ENCODE results near the gene FKBP15. TPM values are rescaled to one million over a fixed set of nuclear protein-coding genes. Genes with fewer than 3 reads are reported as not detected.

FKBP15 gene
- total and polyA plus RNA-seq, 12 donors, result 14.1 to 38.1 (median 28.3) TPM

- intact Hi-C loops (cut with DNase I), result no loop called here
- no peaks in the 10 kb centered on the region for H3K36me3 ChIP-seq (replicated peaks in 1 of 2)
- no peak overlapping the region for H3K4me3 ChIP-seq
- no peaks in the 10 kb centered on the region for H3K9me3 ChIP-seq (replicated peaks in 1 of 3)
- H3K27ac ChIP-seq, result no peak overlapping the region
- H3K27me3 ChIP-seq, result no peaks in the 10 kb centered on the region
- peaks cover 0 to 11% of the 10 kb centered on the region in 2 donors for H3K4me1 ChIP-seq (replicated peaks in 1 of 2)
- no peak for TF ChIP-seq POLR2A (IDR thresholded peaks at IDR 0.05)
- no peak for TF ChIP-seq CTCF (IDR thresholded peaks at IDR 0.05)
- DNase-seq, result no peak
These were observed 26.6 kb upstream of the FKBP15 start for GRCh38 chr9:113247640-113248039.

DNA sequence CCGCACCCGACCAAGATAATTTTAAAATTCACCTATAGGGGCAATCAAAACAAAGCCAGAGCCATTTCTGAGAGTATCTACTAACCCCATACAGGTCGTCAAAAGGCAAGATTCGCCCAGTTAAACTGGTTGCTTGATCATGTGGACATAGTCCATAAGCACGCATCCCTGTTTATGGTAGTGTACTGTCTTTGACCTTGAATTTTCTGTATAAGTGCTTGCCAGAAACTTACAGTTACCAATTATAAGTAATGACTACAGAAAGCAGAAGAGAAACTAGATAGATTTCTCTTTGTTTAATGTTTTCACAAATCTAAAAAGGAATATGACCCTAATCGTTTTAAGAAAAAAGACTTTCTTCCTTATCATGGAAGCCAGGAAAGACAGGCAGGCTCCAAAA is 25.9 kb upstream of the FKBP15 start:
- H3K4me3 ChIP-seq, result no peak overlapping the region
- no peaks in the 10 kb centered on the region for H3K36me3 ChIP-seq (replicated peaks in 1 of 2)
- 79 to 90% (median 84%) methylated on average over 6 of the region's 6 CpGs for WGBS, 4 donors
- no peaks in the 10 kb centered on the region for H3K27me3 ChIP-seq
- no peak for DNase-seq
- H3K4me1 ChIP-seq (replicated peaks in 1 of 2), result peaks cover 0 to 12% of the 10 kb centered on the region in 2 donors
- TF ChIP-seq CTCF (IDR thresholded peaks at IDR 0.05) (no peak), POLR2A (IDR thresholded peaks at IDR 0.05) (no peak)
- no peak overlapping the region for H3K27ac ChIP-seq
- H3K9me3 ChIP-seq (replicated peaks in 1 of 3), result no peaks in the 10 kb centered on the region
- intact Hi-C loops (cut with DNase I), result no loop called here

- Histone ChIP-seq H3K36me3 (replicated peaks in 1 of 2) (no peaks in the 10 kb centered on the region), H3K4me3 (no peak overlapping the region), H3K27me3 (no peaks in the 10 kb centered on the region), H3K27ac (no peak overlapping the region), H3K4me1 (replicated peaks in 1 of 2) (peaks cover 0 to 12% of the 10 kb centered on the region in 2 donors), H3K9me3 (replicated peaks in 1 of 3) (no peaks in the 10 kb centered on the region)
- TF ChIP-seq POLR2A (IDR thresholded peaks at IDR 0.05) (no peak), CTCF (IDR thresholded peaks at IDR 0.05) (no peak)
- intact Hi-C loops (cut with DNase I), result no loop called here
- WGBS, 4 donors, result 91 to 95% (median 93%) methylated on average over 4 of the region's 4 CpGs
- DNase-seq, result no peak
These were observed 24.8 kb upstream of the FKBP15 start for GRCh38 chr9:113245894-113246293.

DNA sequence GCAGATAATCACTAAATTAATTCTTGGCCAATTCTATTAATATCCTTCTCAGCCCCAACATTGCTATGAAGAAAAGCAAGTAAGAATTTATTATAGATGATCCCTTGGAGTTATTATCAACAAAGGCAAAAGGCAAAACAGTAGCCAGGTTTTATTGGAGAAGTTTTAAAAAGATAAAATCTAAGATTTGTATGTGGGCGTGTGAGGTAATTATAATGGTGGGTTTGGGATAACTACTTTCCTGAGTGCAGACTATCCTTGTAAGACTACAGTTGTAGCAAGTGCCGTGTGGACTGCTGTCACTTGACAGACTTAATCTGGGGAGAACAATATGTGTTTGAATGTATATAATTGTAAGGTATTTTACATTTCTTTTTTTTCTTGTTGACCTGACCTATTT is 23.5 kb upstream of the FKBP15 start:
- no peak overlapping the region for H3K4me3 ChIP-seq
- no peaks in the 10 kb centered on the region for H3K9me3 ChIP-seq (replicated peaks in 1 of 3)
- intact Hi-C loops (cut with DNase I), result no loop called here
- no peaks in the 10 kb centered on the region for H3K36me3 ChIP-seq (replicated peaks in 1 of 2)
- no peak for TF ChIP-seq POLR2A (IDR thresholded peaks at IDR 0.05)
- H3K27me3 ChIP-seq, result no peaks in the 10 kb centered on the region
- no peak overlapping the region for H3K27ac ChIP-seq
- WGBS, 4 donors, result 93 to 98% (median 96%) methylated on average over 2 of the region's 2 CpGs
- peaks cover 0 to 15% of the 10 kb centered on the region in 2 donors for H3K4me1 ChIP-seq (replicated peaks in 1 of 2)
- DNase-seq, result no peak

- 94 to 100% (median 97%) methylated on average over 2 of the region's 2 CpGs for WGBS, 4 donors
- intact Hi-C loops (cut with DNase I), result no loop called here
- Histone ChIP-seq H3K27ac (no peak overlapping the region), H3K4me1 (replicated peaks in 1 of 2) (peaks cover 0 to 43% of the 10 kb centered on the region in 2 donors), H3K27me3 (no peaks in the 10 kb centered on the region), H3K9me3 (replicated peaks in 1 of 3) (no peaks in the 10 kb centered on the region), H3K36me3 (replicated peaks in 1 of 2) (no peaks in the 10 kb centered on the region), H3K4me3 (no peak overlapping the region)
- TF ChIP-seq CTCF (IDR thresholded peaks at IDR 0.05) (no peak), POLR2A (IDR thresholded peaks at IDR 0.05) (no peak)
- no peak for DNase-seq
These were observed 20.1 kb upstream of the FKBP15 start for GRCh38 chr9:113241161-113241560.

Measured in adrenal gland (tissue), 12 donors.